Peyer's patch (tissue), 4 donors: Measurements from ENCODE around the gene SEMA4D.

Experiments
- POLR2A ChIP-seq, 2 donors: fragments of 450-650 bp; IDR thresholded peaks; one replicate each; pipeline ENCODE4 v1.5.1; 2017; ENCODE audit warnings: antibody characterized with exemption in 2 of 2, mild to moderate bottlenecking in 2 of 2, moderate library complexity in 2 of 2
- TF ChIP-seq, protein P1 (sequence below), 6 experiments: fragments of 450-650 bp in 4 of 6; fragments of 200-600 bp in 2 of 6; sonication (generic) in 1 of 6; IDR thresholded peaks; one replicate each; pipeline ENCODE4 v1.5.1; 2017 to 2019; ENCODE audit warnings: antibody characterized with exemption in 6 of 6, mild to moderate bottlenecking in 3 of 6, moderate library complexity in 1 of 6

GRCh38 chr9:89400403-89401116 is 97.4 kb downstream of the SEMA4D start:
- TF ChIP-seq, protein P1, sequence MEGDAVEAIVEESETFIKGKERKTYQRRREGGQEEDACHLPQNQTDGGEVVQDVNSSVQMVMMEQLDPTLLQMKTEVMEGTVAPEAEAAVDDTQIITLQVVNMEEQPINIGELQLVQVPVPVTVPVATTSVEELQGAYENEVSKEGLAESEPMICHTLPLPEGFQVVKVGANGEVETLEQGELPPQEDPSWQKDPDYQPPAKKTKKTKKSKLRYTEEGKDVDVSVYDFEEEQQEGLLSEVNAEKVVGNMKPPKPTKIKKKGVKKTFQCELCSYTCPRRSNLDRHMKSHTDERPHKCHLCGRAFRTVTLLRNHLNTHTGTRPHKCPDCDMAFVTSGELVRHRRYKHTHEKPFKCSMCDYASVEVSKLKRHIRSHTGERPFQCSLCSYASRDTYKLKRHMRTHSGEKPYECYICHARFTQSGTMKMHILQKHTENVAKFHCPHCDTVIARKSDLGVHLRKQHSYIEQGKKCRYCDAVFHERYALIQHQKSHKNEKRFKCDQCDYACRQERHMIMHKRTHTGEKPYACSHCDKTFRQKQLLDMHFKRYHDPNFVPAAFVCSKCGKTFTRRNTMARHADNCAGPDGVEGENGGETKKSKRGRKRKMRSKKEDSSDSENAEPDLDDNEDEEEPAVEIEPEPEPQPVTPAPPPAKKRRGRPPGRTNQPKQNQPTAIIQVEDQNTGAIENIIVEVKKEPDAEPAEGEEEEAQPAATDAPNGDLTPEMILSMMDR (IDR thresholded peaks at IDR 0.05), result no peak
- TF ChIP-seq POLR2A (IDR thresholded peaks at IDR 0.05), result no peak
